ENCODE results near the gene DLEU7. TPM values are rescaled to one million over a fixed set of nuclear protein-coding genes. Genes with fewer than 3 reads are reported as not detected.

The DLEU7 gene
- total RNA-seq (27.9 TPM), polyA plus RNA-seq (0.73 TPM)
- long read RNA-seq, donor 1, partial matches to known transcripts = 0 of 2 reads
- long read RNA-seq, donor 1, other reads (novel, unspliced or antisense) = 0 of 2 reads
- long read RNA-seq, donor 2 = 0 reads
- long read RNA-seq, donor 3, transcript DLEU7-203 (2 exons, 1,122 nt) = major isoform, 32 of 925 reads
- long read RNA-seq, donor 3, partial matches to known transcripts = 530 of 925 reads
- long read RNA-seq, donor 3, other reads (novel, unspliced or antisense) = 362 of 925 reads
- long read RNA-seq, donor 4, transcript DLEU7-203 (2 exons, 1,122 nt) = major isoform, 7 of 438 reads
- long read RNA-seq, donor 4, partial matches to known transcripts = 292 of 438 reads
- long read RNA-seq, donor 4, other reads (novel, unspliced or antisense) = 139 of 438 reads
- long read RNA-seq, donor 5, transcript DLEU7-203 (2 exons, 1,122 nt) = major isoform, 16 of 16 reads
- long read RNA-seq, donor 5, partial matches to known transcripts = 0 of 16 reads
- long read RNA-seq, donor 5, other reads (novel, unspliced or antisense) = 0 of 16 reads
- long read RNA-seq, donor 6, transcript DLEU7-203 (2 exons, 1,122 nt) = major isoform, 20 of 26 reads
- long read RNA-seq, donor 6, partial matches to known transcripts = 6 of 26 reads
- long read RNA-seq, donor 6, other reads (novel, unspliced or antisense) = 0 of 26 reads
- long read RNA-seq, donor 7, transcript DLEU7-203 (2 exons, 1,122 nt) = major isoform, 17 of 17 reads
- long read RNA-seq, donor 7, partial matches to known transcripts = 0 of 17 reads
- long read RNA-seq, donor 7, other reads (novel, unspliced or antisense) = 0 of 17 reads
- long read RNA-seq, donor 8, transcript DLEU7-203 (2 exons, 1,122 nt) = major isoform, 8 of 8 reads
- long read RNA-seq, donor 8, partial matches to known transcripts = 0 of 8 reads
- long read RNA-seq, donor 8, other reads (novel, unspliced or antisense) = 0 of 8 reads
- long read RNA-seq, donor 9, transcript DLEU7-203 (2 exons, 1,122 nt) = major isoform, 13 of 487 reads
- long read RNA-seq, donor 9, partial matches to known transcripts = 324 of 487 reads
- long read RNA-seq, donor 9, other reads (novel, unspliced or antisense) = 150 of 487 reads
- long read RNA-seq, donor 10, transcript DLEU7-203 (2 exons, 1,122 nt) = major isoform, 20 of 20 reads
- long read RNA-seq, donor 10, partial matches to known transcripts = 0 of 20 reads
- long read RNA-seq, donor 10, other reads (novel, unspliced or antisense) = 0 of 20 reads

GRCh38 chr13:50843257-50844083 lies at the start of gene DLEU7:
DLEU7 (minus strand) TSS chr13:50843692; CDS start chr13:50843646, 46 bp downstream.
- 47% methylated on average over 78 of the region's 78 CpGs for WGBS
- Histone ChIP-seq H3K36me3 (ENCODE audit: control insufficient read depth in 2 of 2, insufficient read depth in 2 of 2, low read length in 1 of 2) (peaks cover 6 to 16% of the 10 kb centered on the region in 2 donors), H3K4me3 (ENCODE audit: low read length in 2 of 2) (peak within 1 kb of the TSS; percentile 47 to 65), H3K27ac (ENCODE audit: low read depth in 1 of 2, low read length in 1 of 2) (peak within 1 kb of the TSS; percentile 31 to 91), H3K4me1 (ENCODE audit: control insufficient read depth in 2 of 2, insufficient read depth in 2 of 2, low read length in 2 of 2) (peaks cover 30 to 85% of the 10 kb centered on the region in 2 donors), H3K9me3 (ENCODE audit: control insufficient read depth in 2 of 2, insufficient read depth in 1 of 2, low read length in 1 of 2) (no peaks in the 10 kb centered on the region), H3K27me3 (ENCODE audit: control insufficient read depth in 2 of 2, insufficient read depth in 1 of 2, low read length in 1 of 2) (peaks cover 0 to 2% of the 10 kb centered on the region in 2 donors)
- DNase-seq (ENCODE audit: low read depth in 6 of 9, low spot score in 9 of 9) = peak in 1 of 9 donors; percentile 66

- Histone ChIP-seq H3K9me3 (ENCODE audit: control insufficient read depth in 2 of 2, insufficient read depth in 1 of 2, low read length in 1 of 2) (no peaks in the 10 kb centered on the region), H3K36me3 (ENCODE audit: control insufficient read depth in 2 of 2, insufficient read depth in 2 of 2, low read length in 1 of 2) (peaks cover 0 to 5% of the 10 kb centered on the region in 2 donors), H3K4me3 (ENCODE audit: low read length in 2 of 2) (peak overlapping the region; percentile 6 to 29), H3K27ac (ENCODE audit: low read depth in 1 of 2, low read length in 1 of 2) (peak overlapping the region; percentile 94 to 99), H3K27me3 (ENCODE audit: control insufficient read depth in 2 of 2, insufficient read depth in 1 of 2, low read length in 1 of 2) (no peaks in the 10 kb centered on the region), H3K4me1 (ENCODE audit: control insufficient read depth in 2 of 2, insufficient read depth in 2 of 2, low read length in 2 of 2) (peaks cover 41 to 64% of the 10 kb centered on the region in 2 donors)
- 35% methylated on average over 7 of the region's 7 CpGs for WGBS
- peak in 6 of 9 donors; percentile 55 to 93 (median 82) for DNase-seq (ENCODE audit: low read depth in 6 of 9, low spot score in 9 of 9)
These were observed 48.9 kb upstream of the DLEU7 start for GRCh38 chr13:50892210-50892944.

- Histone ChIP-seq H3K4me3 (ENCODE audit: low read length in 2 of 2) (peak overlapping the region in 1 of 2 donors; percentile 24), H3K27ac (ENCODE audit: low read depth in 1 of 2, low read length in 1 of 2) (peak overlapping the region; percentile 68 to 99), H3K9me3 (ENCODE audit: control insufficient read depth in 2 of 2, insufficient read depth in 1 of 2, low read length in 1 of 2) (no peaks in the 10 kb centered on the region), H3K27me3 (ENCODE audit: control insufficient read depth in 2 of 2, insufficient read depth in 1 of 2, low read length in 1 of 2) (no peaks in the 10 kb centered on the region), H3K36me3 (ENCODE audit: control insufficient read depth in 2 of 2, insufficient read depth in 2 of 2, low read length in 1 of 2) (peaks cover 0 to 5% of the 10 kb centered on the region in 2 donors), H3K4me1 (ENCODE audit: control insufficient read depth in 2 of 2, insufficient read depth in 2 of 2, low read length in 2 of 2) (peaks cover 39 to 64% of the 10 kb centered on the region in 2 donors)
- DNase-seq (ENCODE audit: low read depth in 6 of 9, low spot score in 9 of 9) = peak in 1 of 9 donors; percentile 67
These were observed 47.7 kb upstream of the DLEU7 start for GRCh38 chr13:50891206-50891605.

- no peak overlapping the region for H3K4me3 ChIP-seq (ENCODE audit: low read length in 2 of 2)
- no peaks in the 10 kb centered on the region for H3K9me3 ChIP-seq (ENCODE audit: control insufficient read depth in 2 of 2, insufficient read depth in 1 of 2, low read length in 1 of 2)
- H3K36me3 ChIP-seq (ENCODE audit: control insufficient read depth in 2 of 2, insufficient read depth in 2 of 2, low read length in 1 of 2) = peaks cover 0 to 2% of the 10 kb centered on the region in 2 donors
- H3K4me1 ChIP-seq (ENCODE audit: control insufficient read depth in 2 of 2, insufficient read depth in 2 of 2, low read length in 2 of 2) = peaks cover 28 to 49% of the 10 kb centered on the region in 2 donors
- no peak overlapping the region for H3K27ac ChIP-seq (ENCODE audit: low read depth in 1 of 2, low read length in 1 of 2)
- 2% methylated on average over 1 of the region's 1 CpG for WGBS
- DNase-seq (ENCODE audit: low read depth in 6 of 9, low spot score in 9 of 9) = no peak
- H3K27me3 ChIP-seq (ENCODE audit: control insufficient read depth in 2 of 2, insufficient read depth in 1 of 2, low read length in 1 of 2) = no peaks in the 10 kb centered on the region
These were observed 45.8 kb upstream of the DLEU7 start for GRCh38 chr13:50889317-50889716.

GRCh38 chr13:50888362-50888761 lies 44.9 kb upstream of the DLEU7 start:
- WGBS = 0% methylated on average over 1 of the region's 1 CpG
- H3K27me3 ChIP-seq (ENCODE audit: control insufficient read depth in 2 of 2, insufficient read depth in 1 of 2, low read length in 1 of 2) = no peaks in the 10 kb centered on the region

GRCh38 chr13:50887151-50887550 lies 43.7 kb upstream of the DLEU7 start:
- DNase-seq (ENCODE audit: low read depth in 6 of 9, low spot score in 9 of 9) = no peak
- Histone ChIP-seq H3K27ac (ENCODE audit: low read depth in 1 of 2, low read length in 1 of 2) (no peak overlapping the region), H3K4me3 (ENCODE audit: low read length in 2 of 2) (no peak overlapping the region), H3K36me3 (ENCODE audit: control insufficient read depth in 2 of 2, insufficient read depth in 2 of 2, low read length in 1 of 2) (peaks cover 0 to 2% of the 10 kb centered on the region in 2 donors), H3K4me1 (ENCODE audit: control insufficient read depth in 2 of 2, insufficient read depth in 2 of 2, low read length in 2 of 2) (peaks cover 23 to 37% of the 10 kb centered on the region in 2 donors), H3K27me3 (ENCODE audit: control insufficient read depth in 2 of 2, insufficient read depth in 1 of 2, low read length in 1 of 2) (no peaks in the 10 kb centered on the region), H3K9me3 (ENCODE audit: control insufficient read depth in 2 of 2, insufficient read depth in 1 of 2, low read length in 1 of 2) (peaks cover 0 to 3% of the 10 kb centered on the region in 2 donors)
- WGBS = 93% methylated on average over 7 of the region's 7 CpGs

More at GRCh38 chr13:50888362-50888761, 44.9 kb upstream of the DLEU7 start:
- no peaks in the 10 kb centered on the region for H3K9me3 ChIP-seq (ENCODE audit: control insufficient read depth in 2 of 2, insufficient read depth in 1 of 2, low read length in 1 of 2)
- peaks cover 0 to 2% of the 10 kb centered on the region in 2 donors for H3K36me3 ChIP-seq (ENCODE audit: control insufficient read depth in 2 of 2, insufficient read depth in 2 of 2, low read length in 1 of 2)
- no peak overlapping the region for H3K27ac ChIP-seq (ENCODE audit: low read depth in 1 of 2, low read length in 1 of 2)
- DNase-seq (ENCODE audit: low read depth in 6 of 9, low spot score in 9 of 9) = no peak
- H3K4me1 ChIP-seq (ENCODE audit: control insufficient read depth in 2 of 2, insufficient read depth in 2 of 2, low read length in 2 of 2) = peaks cover 24 to 46% of the 10 kb centered on the region in 2 donors
- H3K4me3 ChIP-seq (ENCODE audit: low read length in 2 of 2) = no peak overlapping the region

GRCh38 chr13:50884265-50884664 lies 40.8 kb upstream of the DLEU7 start:
- Histone ChIP-seq H3K36me3 (ENCODE audit: control insufficient read depth in 2 of 2, insufficient read depth in 2 of 2, low read length in 1 of 2) (no peaks in the 10 kb centered on the region), H3K27ac (ENCODE audit: low read depth in 1 of 2, low read length in 1 of 2) (no peak overlapping the region), H3K4me1 (ENCODE audit: control insufficient read depth in 2 of 2, insufficient read depth in 2 of 2, low read length in 2 of 2) (peaks cover 8 to 17% of the 10 kb centered on the region in 2 donors), H3K9me3 (ENCODE audit: control insufficient read depth in 2 of 2, insufficient read depth in 1 of 2, low read length in 1 of 2) (peaks cover 0 to 3% of the 10 kb centered on the region in 2 donors), H3K27me3 (ENCODE audit: control insufficient read depth in 2 of 2, insufficient read depth in 1 of 2, low read length in 1 of 2) (no peaks in the 10 kb centered on the region), H3K4me3 (ENCODE audit: low read length in 2 of 2) (no peak overlapping the region)
- no peak for DNase-seq (ENCODE audit: low read depth in 6 of 9, low spot score in 9 of 9)
- WGBS = 62% methylated on average over 1 of the region's 1 CpG

Measured in thymus (tissue), 14 donors.